Activated T-helper 1 cell treated with Interleukin-2 at 50 U/mL for 16 hours (primary cell): ENCODE measurements around the gene CD8B.

Source experiments
- DNase-seq: peaks from one replicate; pipeline ENCODE4 v3.0.0-alpha.2; 2020; ENCODE audit warnings: low read depth

CD8B gene

GRCh38 chr2:86774862-86775261 lies 86.8 kb downstream of the CD8B start:
- no peak for DNase-seq

GRCh38 chr2:86772611-86773010 lies 89.1 kb downstream of the CD8B start:
- DNase-seq, result no peak

GRCh38 chr2:86770816-86771301 lies 90.8 kb downstream of the CD8B start:
- DNase-seq, result no peak

GRCh38 chr2:86769838-86770237 lies 91.8 kb downstream of the CD8B start:
- DNase-seq, result no peak

GRCh38 chr2:86768189-86768949 lies 93.3 kb downstream of the CD8B start:
- DNase-seq, result no peak
